SJSA1 (cell line): ENCODE data around the gene APH1B. TPM values are rescaled to one million over a fixed set of nuclear protein-coding genes. Genes with fewer than 3 reads are reported as not detected.
A peak's percentile ranks its signal among the peaks of the same experiment; 100 is the strongest.
"Not testable (repeated sequence)": the region's sequence is repeated elsewhere in the genome, so short reads cannot be mapped to it uniquely, and the experiment has no call there.

Experiments
- DNase-seq, 2 experiments: peaks; one replicate each; pipeline ENCODE4 v3.0.0-alpha.2; 2015 to 2020; ENCODE audit warnings: low spot score in 2 of 2, low read depth in 1 of 2
- H3K27ac ChIP-seq: fragments of 250-450 bp; sonication (Bioruptor Pico); 2 replicates; pipeline ENCODE4 v1.5.1; 2020; ENCODE audit warnings: mild to moderate bottlenecking, moderate library complexity
- H3K27me3 ChIP-seq: fragments of 250-450 bp; sonication (Bioruptor Pico); replicated peaks from 2 replicates; pipeline ENCODE4 v1.5.1; 2020; ENCODE audit warnings: mild to moderate bottlenecking, moderate library complexity
- H3K36me3 ChIP-seq: fragments of 250-450 bp; sonication (Bioruptor Pico); 2 replicates; pipeline ENCODE4 v1.5.1; 2020; ENCODE audit warnings: mild to moderate bottlenecking
- H3K4me1 ChIP-seq: fragments of 250-450 bp; sonication (Bioruptor Pico); replicated peaks from 2 replicates; pipeline ENCODE4 v1.6.1; 2021; ENCODE audit warnings: mild to moderate bottlenecking
- H3K4me3 ChIP-seq: fragments of 250-450 bp; sonication (Bioruptor Pico); 2 replicates; pipeline ENCODE4 v1.5.1; 2020; ENCODE audit warnings: mild to moderate bottlenecking
- H3K9me3 ChIP-seq: fragments of 250-450 bp; sonication (Bioruptor Pico); replicated peaks from 2 replicates; pipeline ENCODE4 v1.5.1; 2020; ENCODE audit warnings: mild to moderate bottlenecking
- total RNA-seq: library from RNA; depleted of rRNA; stranded (reverse); fragments of >200 nt; shearing (Covaris generic); gene quantifications from 2 replicates; pipeline ENCODE4 v1.2.3, GENCODE V29; 2014; rRNA removed

Gene APH1B
- 24.1 and 26.8 TPM in 2 replicates for total RNA-seq

GRCh38 chr15:63277038-63277892, at the start of gene APH1B:
Gene APH1B, plus strand, starts transcription at chr15:63277605. Its CDS starts 19 bp downstream, at chr15:63277624.
- peak within 1 kb of the TSS; percentile 90 for H3K27ac ChIP-seq
- DNase-seq, result peak; percentile 77 to 87
- H3K9me3 ChIP-seq, result 0 out of 2 replicates have a peak, but pooled peaks cover 2% of the 10 kb centered on the region
- peaks cover 22% of the 10 kb centered on the region for H3K36me3 ChIP-seq
- no peaks in the 10 kb centered on the region for H3K27me3 ChIP-seq
- H3K4me3 ChIP-seq, result peak within 1 kb of the TSS; percentile 92
- H3K4me1 ChIP-seq, result peaks cover 17% of the 10 kb centered on the region

GRCh38 chr15:63227689-63228088, 49.7 kb upstream of the APH1B start:
- Histone ChIP-seq H3K27me3 (no peaks in the 10 kb centered on the region), H3K27ac (peak overlapping the region; percentile 14; the same call in 1 of the 2 replicates), H3K4me1 (peaks cover 33% of the 10 kb centered on the region), H3K4me3 (no peak overlapping the region), H3K9me3 (no peaks in the 10 kb centered on the region), H3K36me3 (peaks cover 26% of the 10 kb centered on the region)
- no peak for DNase-seq

GRCh38 chr15:63231206-63231605, 46.2 kb upstream of the APH1B start:
- 0 out of 2 replicates have a peak, but pooled peaks cover 4% of the 10 kb centered on the region for H3K36me3 ChIP-seq
- peaks cover 66% of the 10 kb centered on the region for H3K4me1 ChIP-seq
- no peak for DNase-seq
- H3K27me3 ChIP-seq, result no peaks in the 10 kb centered on the region
- no peaks in the 10 kb centered on the region for H3K9me3 ChIP-seq
- H3K27ac ChIP-seq, result no peak overlapping the region
- no peak overlapping the region for H3K4me3 ChIP-seq

DNA sequence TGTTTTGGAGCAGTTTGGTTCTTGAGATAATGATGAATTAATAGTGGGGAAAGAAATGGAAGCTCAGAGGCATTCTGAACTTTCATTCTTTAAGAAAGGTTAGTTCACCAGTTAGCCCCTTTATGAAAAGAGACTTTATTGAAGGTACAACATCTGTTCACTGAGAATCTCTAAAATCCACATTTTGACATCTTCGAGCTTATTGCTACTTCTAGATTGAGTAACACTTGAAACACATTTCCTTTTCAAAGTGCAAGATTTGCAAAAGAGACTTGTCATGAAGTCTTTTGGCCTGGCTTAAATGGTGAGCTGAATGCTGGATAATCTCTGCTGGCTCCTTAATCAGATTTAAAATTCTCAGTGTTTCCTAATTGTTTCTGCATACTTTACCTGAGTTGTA, 45.7 kb upstream of the APH1B start:
- Histone ChIP-seq H3K9me3 (no peaks in the 10 kb centered on the region), H3K27me3 (no peaks in the 10 kb centered on the region), H3K27ac (peak overlapping the region; percentile 88; the same call in 1 of the 2 replicates), H3K4me3 (no peak overlapping the region), H3K36me3 (no peaks in the 10 kb centered on the region), H3K4me1 (peaks cover 68% of the 10 kb centered on the region)
- DNase-seq, result no peak

GRCh38 chr15:63232405-63232804, 45.0 kb upstream of the APH1B start:
- peaks cover 67% of the 10 kb centered on the region for H3K4me1 ChIP-seq
- H3K27ac ChIP-seq, result peak overlapping the region; percentile 88

DNA sequence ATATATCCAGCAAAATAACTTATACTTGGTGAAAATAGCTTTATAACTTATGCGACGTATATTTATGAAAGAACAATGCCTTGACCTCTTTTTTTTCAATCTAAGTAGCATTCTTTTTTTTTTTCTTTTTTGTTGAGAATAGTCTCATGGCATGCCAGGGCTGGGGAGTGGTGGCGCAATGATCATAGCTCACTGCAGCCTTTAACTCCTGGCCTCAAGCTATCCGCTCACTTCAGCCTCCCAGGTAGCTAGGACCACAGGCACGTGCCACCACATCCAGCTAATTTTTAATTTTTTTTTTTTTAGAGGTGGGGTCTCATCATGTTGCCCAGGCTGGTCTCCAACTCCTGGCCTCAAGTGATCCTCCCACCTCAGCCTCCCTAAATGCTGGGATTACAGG, 44.5 kb upstream of the APH1B start:
- Histone ChIP-seq H3K27me3 (no peaks in the 10 kb centered on the region), H3K36me3 (0 out of 2 replicates have a peak, but pooled peaks cover 4% of the 10 kb centered on the region), H3K4me3 (no peak overlapping the region), H3K4me1 (peaks cover 62% of the 10 kb centered on the region), H3K9me3 (no peaks in the 10 kb centered on the region), H3K27ac (peak overlapping the region; percentile 88)
- DNase-seq, result no peak

More at GRCh38 chr15:63232405-63232804, 45.0 kb upstream of the APH1B start:
- H3K27me3 ChIP-seq, result no peaks in the 10 kb centered on the region
- H3K4me3 ChIP-seq, result no peak overlapping the region
- 0 out of 2 replicates have a peak, but pooled peaks cover 4% of the 10 kb centered on the region for H3K36me3 ChIP-seq
- no peaks in the 10 kb centered on the region for H3K9me3 ChIP-seq
- DNase-seq, result no peak

DNA sequence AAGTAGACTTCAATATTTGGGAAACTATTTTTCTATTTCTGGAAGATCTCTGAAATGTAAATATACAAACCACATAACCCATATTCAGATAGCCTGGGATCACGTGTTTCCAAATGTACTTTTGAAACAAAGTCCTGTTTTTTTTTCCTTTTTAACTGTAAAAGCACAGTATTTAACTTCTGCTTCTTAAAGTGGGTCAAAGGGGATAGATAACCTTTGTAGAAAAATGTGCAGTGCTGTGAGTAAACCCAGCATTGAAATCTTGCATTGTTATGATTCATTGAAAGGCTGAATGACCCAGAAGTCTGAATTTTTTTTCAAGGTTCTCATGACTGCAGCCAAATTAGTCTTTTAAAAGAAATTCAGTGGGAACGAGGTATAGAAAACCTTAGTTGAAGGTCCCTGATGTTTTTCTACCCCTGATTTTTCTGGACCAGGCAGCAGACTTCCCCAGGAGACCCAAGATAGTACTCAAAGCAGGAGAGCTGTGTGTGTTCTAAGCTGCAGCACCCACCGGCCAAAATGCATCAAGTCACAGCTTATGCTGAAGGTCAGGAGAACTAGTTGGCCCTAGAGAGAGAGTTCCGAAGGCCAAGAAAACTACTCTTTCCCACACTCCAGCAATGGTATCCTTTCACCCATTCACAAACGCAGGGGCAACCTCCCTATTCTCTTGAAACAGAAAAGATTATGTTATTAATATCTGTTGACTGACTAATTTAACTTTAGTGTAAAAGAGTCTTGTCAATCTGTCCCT, 43.6 kb upstream of the APH1B start:
- Histone ChIP-seq H3K4me3 (no peak overlapping the region), H3K36me3 (0 out of 2 replicates have a peak, but pooled peaks cover 4% of the 10 kb centered on the region), H3K4me1 (peaks cover 61% of the 10 kb centered on the region), H3K27ac (peak overlapping the region; percentile 88), H3K9me3 (no peaks in the 10 kb centered on the region), H3K27me3 (no peaks in the 10 kb centered on the region)
- DNase-seq, result peak in 1 of 2 experiments; percentile 71

- H3K27me3 ChIP-seq, result no peaks in the 10 kb centered on the region
- H3K4me1 ChIP-seq, result peaks cover 63% of the 10 kb centered on the region
- H3K4me3 ChIP-seq, result no peak overlapping the region
- no peaks in the 10 kb centered on the region for H3K9me3 ChIP-seq
- peak; percentile 77 to 79 for DNase-seq
- 0 out of 2 replicates have a peak, but pooled peaks cover 4% of the 10 kb centered on the region for H3K36me3 ChIP-seq
- peak overlapping the region; percentile 88 for H3K27ac ChIP-seq
Measured at GRCh38 chr15:63234451-63234870, 42.9 kb upstream of the APH1B start.

- Histone ChIP-seq H3K9me3 (no peaks in the 10 kb centered on the region), H3K36me3 (peaks cover 4% of the 10 kb centered on the region; the same call in 1 of the 2 replicates), H3K4me1 (peaks cover 63% of the 10 kb centered on the region), H3K27me3 (no peaks in the 10 kb centered on the region), H3K4me3 (no peak overlapping the region), H3K27ac (peak overlapping the region; percentile 44)
- DNase-seq, result peak; percentile 63 to 79
Measured at GRCh38 chr15:63236272-63236671, 41.1 kb upstream of the APH1B start.

DNA sequence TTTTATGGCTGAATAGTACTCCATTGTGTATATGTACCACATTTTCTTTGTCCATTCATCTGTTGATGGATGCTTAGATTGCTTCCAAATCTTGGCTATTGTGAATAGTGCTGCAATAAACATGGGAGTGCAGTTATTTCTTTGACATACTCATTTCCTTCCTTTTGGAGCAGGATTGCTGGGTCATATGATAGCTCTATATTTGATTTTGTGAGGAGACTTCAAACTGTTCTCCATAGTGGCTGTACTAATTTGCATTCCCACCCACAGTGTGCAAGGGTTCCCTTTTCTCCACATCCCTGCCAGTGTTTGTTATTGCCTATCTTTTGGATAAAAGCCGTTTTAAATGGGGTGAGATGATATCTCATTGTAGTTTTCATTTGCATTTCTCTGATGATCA, 40.3 kb upstream of the APH1B start:
- H3K9me3 ChIP-seq, H3K36me3 ChIP-seq, H3K27me3 ChIP-seq, DNase-seq, H3K4me3 ChIP-seq: not testable (repeated sequence)
- peaks cover 55% of the 10 kb centered on the region for H3K4me1 ChIP-seq
- H3K27ac ChIP-seq, result peak overlapping the region; percentile 10; the same call in 1 of the 2 replicates

DNA sequence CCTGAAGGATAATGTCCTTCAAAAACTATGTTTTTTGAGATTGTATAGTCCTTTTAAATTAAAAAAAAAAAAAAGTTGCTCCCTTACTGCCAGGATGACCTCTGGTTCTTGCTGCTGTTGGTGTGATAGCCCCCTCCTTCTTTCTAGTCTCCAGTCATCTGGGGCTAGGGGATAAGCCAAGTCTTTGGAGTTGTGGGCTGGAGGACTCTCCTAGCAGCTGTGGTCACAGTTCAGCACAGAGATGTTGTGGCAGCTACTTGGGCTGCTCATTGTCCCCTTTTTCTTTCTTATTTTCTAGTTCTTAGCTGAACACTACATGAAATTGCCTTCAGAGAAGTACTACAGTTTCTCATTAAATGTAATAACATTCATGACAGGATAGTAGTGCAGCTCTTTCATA, 39.2 kb upstream of the APH1B start:
- H3K27me3 ChIP-seq, result no peaks in the 10 kb centered on the region
- no peak for DNase-seq
- H3K4me3 ChIP-seq, result no peak overlapping the region
- peaks cover 4% of the 10 kb centered on the region; the same call in 1 of the 2 replicates for H3K36me3 ChIP-seq
- H3K9me3 ChIP-seq, result no peaks in the 10 kb centered on the region; the same call in 1 of the 2 replicates
- peaks cover 44% of the 10 kb centered on the region for H3K4me1 ChIP-seq
- no peak overlapping the region for H3K27ac ChIP-seq

- H3K4me3 ChIP-seq, result no peak overlapping the region
- H3K36me3 ChIP-seq, result peaks cover 4% of the 10 kb centered on the region; the same call in 1 of the 2 replicates
- no peaks in the 10 kb centered on the region for H3K27me3 ChIP-seq
- no peak for DNase-seq
- H3K9me3 ChIP-seq, result no peaks in the 10 kb centered on the region; the same call in 1 of the 2 replicates
- H3K27ac ChIP-seq, result no peak overlapping the region
- peaks cover 38% of the 10 kb centered on the region for H3K4me1 ChIP-seq
Measured at GRCh38 chr15:63238796-63239195, 38.6 kb upstream of the APH1B start.

GRCh38 chr15:63240109-63240508, 37.3 kb upstream of the APH1B start:
- no peak overlapping the region for H3K27ac ChIP-seq
- no peaks in the 10 kb centered on the region; the same call in 1 of the 2 replicates for H3K9me3 ChIP-seq
- peaks cover 12% of the 10 kb centered on the region for H3K36me3 ChIP-seq

More at GRCh38 chr15:63240109-63240508, 37.3 kb upstream of the APH1B start:
- Histone ChIP-seq H3K27me3 (no peaks in the 10 kb centered on the region), H3K4me1 (peaks cover 35% of the 10 kb centered on the region), H3K4me3 (no peak overlapping the region)
- DNase-seq, result no peak
